ENCODE measurements around the gene TEKT2.

DNA sequence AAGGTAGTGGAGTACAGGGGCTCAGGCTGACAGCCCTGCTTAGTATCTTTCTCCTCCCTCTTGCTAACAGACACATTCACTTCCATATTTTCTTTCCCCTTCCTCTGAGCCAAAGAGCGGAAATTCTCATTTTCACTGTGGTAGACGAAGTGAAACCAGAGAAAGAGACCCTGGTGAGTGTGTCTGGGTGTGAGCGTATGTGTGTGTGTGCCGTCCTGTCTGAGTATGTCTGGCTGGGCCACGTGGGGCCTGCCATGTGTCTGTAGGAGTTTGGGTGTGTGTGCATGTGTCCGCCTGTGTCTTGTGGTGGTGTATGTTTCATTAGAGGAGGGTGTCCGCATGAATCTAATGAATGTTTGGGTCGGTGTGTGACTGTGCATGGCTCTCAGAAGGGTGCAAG is 39.5 kb downstream of the TEKT2 start:
- TF ChIP-seq CTCF (IDR thresholded peaks at IDR 0.05; ENCODE audit: low read depth, low read length, poor library complexity, severe bottlenecking) (no peak), EZH2phosphoT487 (IDR thresholded peaks at IDR 0.05; ENCODE audit: borderline replicate concordance, low read length) (no peak)
